Measurements from ENCODE around the gene ITGA11. TPM values are rescaled to one million over a fixed set of nuclear protein-coding genes. Genes with fewer than 3 reads are reported as not detected.

Gene ITGA11
- total RNA-seq, 2 donors from 2014 or later, result 12.6 to 35.4 TPM

- TF ChIP-seq CTCF (IDR thresholded peaks at IDR 0.05), result no peak
- H3K36me3 ChIP-seq, result no peaks in the 10 kb centered on the region
Observed at GRCh38 chr15:68427366-68427765, 4.6 kb downstream of the ITGA11 start.

GRCh38 chr15:68426116-68426515 is 5.8 kb downstream of the ITGA11 start:
- DNase-seq (ENCODE audit: low spot score), result no peak
- H3K4me1 ChIP-seq, result peaks cover 0 to 14% of the 10 kb centered on the region in 2 donors
- no peak for TF ChIP-seq CTCF (IDR thresholded peaks at IDR 0.05)
- no peaks in the 10 kb centered on the region for H3K36me3 ChIP-seq
- no peaks in the 10 kb centered on the region for H3K9me3 ChIP-seq
- no peak overlapping the region for H3K27ac ChIP-seq
- H3K27me3 ChIP-seq, result no peaks in the 10 kb centered on the region
- H3K4me3 ChIP-seq, result no peak overlapping the region

More at GRCh38 chr15:68427366-68427765, 4.6 kb downstream of the ITGA11 start:
- Histone ChIP-seq H3K4me3 (no peak overlapping the region), H3K27ac (no peak overlapping the region), H3K4me1 (peaks cover 0 to 25% of the 10 kb centered on the region in 2 donors), H3K27me3 (no peaks in the 10 kb centered on the region), H3K9me3 (no peaks in the 10 kb centered on the region)
- no peak for DNase-seq (ENCODE audit: low spot score)

- Histone ChIP-seq H3K27me3 (no peaks in the 10 kb centered on the region), H3K9me3 (no peaks in the 10 kb centered on the region), H3K4me3 (no peak overlapping the region), H3K36me3 (no peaks in the 10 kb centered on the region), H3K27ac (no peak overlapping the region), H3K4me1 (peaks cover 0 to 9% of the 10 kb centered on the region in 2 donors)
- TF ChIP-seq CTCF (IDR thresholded peaks at IDR 0.05), result no peak
- no peak for DNase-seq (ENCODE audit: low spot score)
Observed at GRCh38 chr15:68425428-68426060, 6.4 kb downstream of the ITGA11 start.

GRCh38 chr15:68424754-68425390 is 7.1 kb downstream of the ITGA11 start:
- no peak for DNase-seq (ENCODE audit: low spot score)
- no peaks in the 10 kb centered on the region for H3K36me3 ChIP-seq

More at GRCh38 chr15:68424754-68425390, 7.1 kb downstream of the ITGA11 start:
- no peak for TF ChIP-seq CTCF (IDR thresholded peaks at IDR 0.05)
- Histone ChIP-seq H3K27me3 (no peaks in the 10 kb centered on the region), H3K4me1 (peaks cover 0 to 9% of the 10 kb centered on the region in 2 donors), H3K9me3 (no peaks in the 10 kb centered on the region), H3K27ac (peak overlapping the region in 1 of 2 donors; percentile 4), H3K4me3 (no peak overlapping the region)

All from right atrium auricular region (tissue), 2 donors.